Urinary bladder (tissue), 4 donors: ENCODE measurements around the gene BRD4. TPM values are rescaled to one million over a fixed set of nuclear protein-coding genes. Genes with fewer than 3 reads are reported as not detected.

ENCODE experiments used
- DNase-seq: peaks from one replicate; pipeline ENCODE4 v3.0.0-alpha.2; 2015; ENCODE audit errors: extremely low spot score
- H3K27ac ChIP-seq: one replicate; pipeline ENCODE4 v1.5.1; 2013; ENCODE audit warnings: low read depth, mild to moderate bottlenecking, moderate library complexity
- H3K36me3 ChIP-seq: one replicate; pipeline ENCODE4 v1.6.1; 2013; ENCODE audit warnings: mild to moderate bottlenecking, moderate library complexity; ENCODE audit not compliant: insufficient read depth
- H3K4me1 ChIP-seq: one replicate; pipeline ENCODE4 v1.6.1; 2013; ENCODE audit warnings: mild to moderate bottlenecking, moderate library complexity; ENCODE audit not compliant: insufficient read depth
- H3K4me3 ChIP-seq: one replicate; pipeline ENCODE4 v1.5.1; 2013; ENCODE audit warnings: low read depth, low read length
- WGBS: extraction: QIAGEN DNeasy Blood & Tissue Kit; methylation state at CpG from one replicate; pipeline ENCODE4 v1.1.7; 2013; 5-methylcytosine and 5-hydroxymethylcytosine counted together
- polyA plus RNA-seq: library from polyadenylated mRNA; stranded (reverse); fragments of 200-250 nt; gene quantifications from one replicate; pipeline ENCODE4 v1.2.3, GENCODE V29; 2013
- total RNA-seq: library from RNA; depleted of rRNA; stranded (reverse); fragments of >200 nt; gene quantifications from one replicate; pipeline ENCODE4 v1.2.3, GENCODE V29; 2014
- donor health status: healthy with polysubstance abuse.
- donor health status: healthy.

The BRD4 gene
- total and polyA plus RNA-seq, 2 donors = 16.4 to 28.0 TPM

GRCh38 chr19:15246198-15246481, 86.2 kb downstream of the BRD4 start:
- no peak overlapping the region for H3K4me3 ChIP-seq
- no peak overlapping the region for H3K27ac ChIP-seq
- peaks cover under 1% of the 10 kb centered on the region for H3K36me3 ChIP-seq
- no peaks in the 10 kb centered on the region for H3K4me1 ChIP-seq
- no peak for DNase-seq
- WGBS = 90% methylated on average over 5 of the region's 5 CpGs

GRCh38 chr19:15245370-15246197, 86.8 kb downstream of the BRD4 start:
- H3K27ac ChIP-seq = no peak overlapping the region
- no peak for DNase-seq
- no peaks in the 10 kb centered on the region for H3K4me1 ChIP-seq
- WGBS = 89% methylated on average over 20 of the region's 20 CpGs
- H3K4me3 ChIP-seq = no peak overlapping the region
- H3K36me3 ChIP-seq = peaks cover 2% of the 10 kb centered on the region

- Histone ChIP-seq H3K4me3 (no peak overlapping the region), H3K4me1 (no peaks in the 10 kb centered on the region), H3K36me3 (peaks cover 2% of the 10 kb centered on the region), H3K27ac (no peak overlapping the region)
- 84% methylated on average over 7 of the region's 7 CpGs for WGBS
- no peak for DNase-seq
Observed at GRCh38 chr19:15244808-15245207, 87.5 kb downstream of the BRD4 start.

DNA sequence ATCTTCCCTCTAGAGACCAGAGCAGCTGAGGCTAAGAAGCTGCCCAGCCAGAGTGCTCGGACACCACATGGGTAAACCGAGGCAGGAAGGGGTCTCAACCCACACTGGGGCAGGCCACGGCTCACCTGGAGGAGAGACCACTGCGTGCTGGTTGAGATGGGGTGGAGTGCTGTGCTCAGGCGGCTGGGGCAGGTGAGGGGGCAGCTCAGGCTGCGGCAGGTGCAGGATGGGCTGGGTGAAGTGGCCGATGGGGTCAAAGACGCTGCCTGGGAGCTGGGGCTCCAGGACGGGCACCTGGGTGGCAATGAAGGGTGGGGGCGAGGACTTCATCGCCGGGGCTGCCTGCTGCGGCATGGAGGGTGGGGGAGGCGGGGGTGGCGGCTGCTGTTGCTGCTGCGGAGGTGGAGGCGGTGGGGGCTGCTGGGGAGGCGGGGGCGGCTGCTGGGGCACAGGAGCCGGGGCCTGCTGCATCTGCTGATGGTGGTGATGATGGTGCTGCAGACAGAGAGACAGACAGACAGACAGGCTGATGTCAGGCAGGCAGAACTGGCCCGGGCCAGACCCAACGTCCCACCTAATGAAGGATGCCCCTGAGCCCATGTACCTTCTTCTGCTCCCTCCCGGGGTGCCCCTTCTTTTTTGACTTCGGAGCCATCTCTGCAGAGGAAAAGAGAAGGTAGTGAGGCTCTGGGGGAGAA, 88.1 kb downstream of the BRD4 start:
- H3K27ac ChIP-seq = no peak overlapping the region
- H3K36me3 ChIP-seq = peaks cover 4% of the 10 kb centered on the region
- H3K4me3 ChIP-seq = no peak overlapping the region
- H3K4me1 ChIP-seq = no peaks in the 10 kb centered on the region
- no peak for DNase-seq
- WGBS = 91% methylated on average over 24 of the region's 24 CpGs

GRCh38 chr19:15243236-15243957, 88.9 kb downstream of the BRD4 start:
- WGBS = 92% methylated on average over 17 of the region's 17 CpGs
- no peak overlapping the region for H3K27ac ChIP-seq

GRCh38 chr19:15241259-15241910, 91.0 kb downstream of the BRD4 start:
- Histone ChIP-seq H3K36me3 (peaks cover 11% of the 10 kb centered on the region), H3K4me3 (no peak overlapping the region), H3K4me1 (no peaks in the 10 kb centered on the region), H3K27ac (no peak overlapping the region)
- 81% methylated on average over 9 of the region's 9 CpGs for WGBS
- DNase-seq = no peak

More at GRCh38 chr19:15243236-15243957, 88.9 kb downstream of the BRD4 start:
- Histone ChIP-seq H3K4me3 (no peak overlapping the region), H3K36me3 (peaks cover 5% of the 10 kb centered on the region), H3K4me1 (no peaks in the 10 kb centered on the region)
- DNase-seq = no peak

- Histone ChIP-seq H3K27ac (no peak overlapping the region), H3K4me1 (no peaks in the 10 kb centered on the region), H3K36me3 (peaks cover 12% of the 10 kb centered on the region), H3K4me3 (no peak overlapping the region)
- WGBS = 86% methylated on average over 9 of the region's 9 CpGs
- no peak for DNase-seq
Observed at GRCh38 chr19:15240515-15240914, 91.8 kb downstream of the BRD4 start.

GRCh38 chr19:15239337-15239949, 92.9 kb downstream of the BRD4 start:
- H3K27ac ChIP-seq = no peak overlapping the region

DNA sequence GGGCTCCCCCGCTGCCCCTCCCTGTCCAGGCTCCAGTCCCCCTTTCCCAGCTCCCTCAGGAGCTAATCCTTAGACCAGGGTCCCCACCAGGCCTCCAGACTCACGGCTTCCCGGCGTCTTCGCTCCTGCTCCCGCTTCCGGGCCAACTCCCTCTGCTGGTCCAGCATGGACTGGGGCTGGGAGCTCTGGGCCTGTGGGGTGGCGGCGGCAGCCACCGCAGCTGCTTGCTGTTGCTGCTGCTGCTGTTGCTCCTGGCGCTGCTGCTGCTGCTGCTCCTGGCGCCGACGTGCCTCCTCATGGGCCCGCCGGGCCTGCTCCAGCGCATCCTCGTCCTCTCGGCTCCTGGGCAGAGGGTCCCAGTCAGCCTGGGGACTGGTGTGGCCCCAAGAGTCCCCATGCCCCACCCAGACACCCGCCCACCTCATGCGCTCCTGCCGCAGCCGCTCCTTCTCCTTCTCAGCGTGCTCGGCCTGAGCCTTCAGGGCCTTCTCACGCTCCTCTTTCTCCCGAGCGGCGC, 93.6 kb downstream of the BRD4 start:
- Histone ChIP-seq H3K36me3 (peaks cover 12% of the 10 kb centered on the region), H3K4me3 (no peak overlapping the region), H3K4me1 (no peaks in the 10 kb centered on the region), H3K27ac (no peak overlapping the region)
- WGBS = 88% methylated on average over 29 of the region's 29 CpGs
- DNase-seq = no peak

More at GRCh38 chr19:15239337-15239949, 92.9 kb downstream of the BRD4 start:
- no peak overlapping the region for H3K4me3 ChIP-seq
- WGBS = 92% methylated on average over 26 of the region's 26 CpGs
- H3K36me3 ChIP-seq = peaks cover 12% of the 10 kb centered on the region
- no peaks in the 10 kb centered on the region for H3K4me1 ChIP-seq
- no peak for DNase-seq

- Histone ChIP-seq H3K4me3 (no peak overlapping the region), H3K4me1 (no peaks in the 10 kb centered on the region), H3K36me3 (peaks cover 12% of the 10 kb centered on the region), H3K27ac (no peak overlapping the region)
- no peak for DNase-seq
- WGBS = 88% methylated on average over 42 of the region's 42 CpGs
Observed at GRCh38 chr19:15237759-15238638, 94.3 kb downstream of the BRD4 start.

GRCh38 chr19:15236886-15237285, 95.5 kb downstream of the BRD4 start:
- H3K4me1 ChIP-seq = no peaks in the 10 kb centered on the region
- WGBS = 90% methylated on average over 9 of the region's 9 CpGs
- peaks cover 12% of the 10 kb centered on the region for H3K36me3 ChIP-seq
- no peak overlapping the region for H3K4me3 ChIP-seq
- no peak for DNase-seq
- H3K27ac ChIP-seq = no peak overlapping the region

DNA sequence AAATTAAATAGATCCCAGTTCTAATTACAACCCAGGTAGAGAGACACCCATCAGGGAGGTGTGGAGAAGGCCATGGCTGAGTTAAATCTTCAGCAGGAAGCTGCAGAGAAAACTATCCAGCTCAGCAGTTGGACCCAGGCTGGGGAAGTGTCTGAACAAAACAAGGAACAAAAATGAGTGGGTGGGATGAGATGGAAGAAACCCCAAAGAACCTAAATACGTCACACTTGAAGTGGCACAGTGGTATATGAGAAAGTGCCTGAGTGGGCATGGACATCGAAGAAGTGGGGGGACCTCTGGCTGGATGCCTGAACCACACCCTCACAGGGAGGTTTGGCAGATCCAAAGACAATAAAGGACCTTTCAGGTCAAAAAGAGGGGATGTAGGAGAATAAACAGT, 96.6 kb downstream of the BRD4 start:
- H3K36me3 ChIP-seq = peaks cover 11% of the 10 kb centered on the region
- whole genome bisulfite sequencing = 73% methylated on average over 2 of the region's 2 CpGs
- no peak for DNase-seq
- no peak overlapping the region for H3K27ac ChIP-seq
- H3K4me1 ChIP-seq = no peaks in the 10 kb centered on the region
- H3K4me3 ChIP-seq = no peak overlapping the region
